Esophagus (tissue), 2 donors: Measurements from ENCODE around the gene PDZRN3. TPM values are rescaled to one million over a fixed set of nuclear protein-coding genes. Genes with fewer than 3 reads are reported as not detected.

ENCODE experiments used
- H3K27ac ChIP-seq, 2 donors: one replicate each; pipeline ENCODE4 v1.5.1; 2013; ENCODE audit warnings: low read depth in 2 of 2, mild to moderate bottlenecking in 2 of 2, inconsistent platforms in 1 of 2, low read length in 1 of 2, moderate library complexity in 1 of 2
- H3K27me3 ChIP-seq, 2 donors: one replicate each; pipeline ENCODE4 v1.6.1; 2013; ENCODE audit warnings: low read length in 2 of 2, control low read depth in 1 of 2, mild to moderate bottlenecking in 1 of 2; ENCODE audit not compliant: insufficient read depth in 2 of 2, control insufficient read depth in 1 of 2
- H3K36me3 ChIP-seq, 2 donors: one replicate each; pipeline ENCODE4 v1.6.1; 2013; ENCODE audit warnings: low read length in 1 of 2; ENCODE audit not compliant: control insufficient read depth in 2 of 2, insufficient read depth in 2 of 2
- H3K4me1 ChIP-seq, 2 donors: one replicate each; pipeline ENCODE4 v1.6.1; 2013; ENCODE audit warnings: low read length in 1 of 2; ENCODE audit not compliant: control insufficient read depth in 2 of 2, insufficient read depth in 2 of 2
- H3K4me3 ChIP-seq, 2 donors: one replicate each; pipeline ENCODE4 v1.5.1; 2013; ENCODE audit warnings: low read length in 2 of 2, mild to moderate bottlenecking in 2 of 2, low read depth in 1 of 2, moderate library complexity in 1 of 2
- H3K9me3 ChIP-seq, 2 donors: one replicate each; pipeline ENCODE4 v1.6.1; 2013; ENCODE audit warnings: mild to moderate bottlenecking in 2 of 2, low read depth in 1 of 2, low read length in 1 of 2, moderate library complexity in 1 of 2; ENCODE audit not compliant: control insufficient read depth in 2 of 2, insufficient read depth in 1 of 2
- WGBS, 2 donors: extraction: QIAGEN DNeasy Blood & Tissue Kit; methylation state at CpG; one replicate each; pipeline ENCODE4 v1.1.7; 2013; 5-methylcytosine and 5-hydroxymethylcytosine counted together
- polyA plus RNA-seq, 2 donors: library from polyadenylated mRNA; stranded (reverse); fragments of 200-250 nt; gene quantifications; one replicate each; pipeline ENCODE4 v1.2.3, GENCODE V29; 2013
- donor health status: healthy with polysubstance abuse.
- donor health status: Bipolar disorder and iron deficiency.

Gene PDZRN3
- polyA plus RNA-seq, 2 donors, result 13.9 to 17.2 TPM

DNA sequence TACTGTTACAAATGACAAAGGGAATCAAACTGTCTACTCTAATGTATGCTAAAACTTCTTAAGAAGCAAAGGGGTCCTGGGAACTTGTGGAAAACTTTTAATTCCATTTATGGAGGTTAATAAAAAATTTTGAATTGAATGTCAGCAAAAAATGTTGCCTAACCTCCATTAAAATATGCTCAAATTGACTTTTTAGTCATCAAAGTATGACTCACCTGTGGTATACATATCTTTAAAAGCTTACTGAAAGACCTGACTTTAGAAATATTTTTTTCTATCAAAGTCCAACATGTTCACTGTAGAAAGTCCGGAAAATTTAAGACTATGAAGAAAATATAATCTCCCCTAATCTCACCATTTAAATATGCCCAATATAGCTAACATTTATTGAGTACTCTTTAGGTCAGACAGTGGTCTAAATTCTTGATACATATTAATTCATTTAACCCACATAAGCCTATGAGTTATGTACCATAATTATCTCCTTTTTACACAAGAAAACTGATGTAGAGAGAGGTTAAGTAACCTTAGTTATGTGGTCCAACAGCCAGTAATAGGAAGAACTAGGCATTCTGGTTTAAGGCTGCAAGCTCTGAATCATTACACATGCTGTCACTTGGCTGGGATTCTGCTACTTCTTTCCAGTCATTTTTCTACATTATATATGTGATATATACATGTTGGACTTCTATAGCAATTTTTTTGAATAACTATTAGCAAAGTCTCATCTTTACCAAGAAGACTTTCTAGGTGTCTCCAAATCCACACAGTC, 83.6 kb downstream of the PDZRN3 start:
- 53 to 62% methylated on average over 1 of the region's 1 CpG for WGBS, 2 donors
- Histone ChIP-seq H3K36me3 (no peaks in the 10 kb centered on the region), H3K4me3 (no peak overlapping the region), H3K4me1 (no peaks in the 10 kb centered on the region), H3K27ac (no peak overlapping the region), H3K9me3 (no peaks in the 10 kb centered on the region), H3K27me3 (no peaks in the 10 kb centered on the region)

DNA sequence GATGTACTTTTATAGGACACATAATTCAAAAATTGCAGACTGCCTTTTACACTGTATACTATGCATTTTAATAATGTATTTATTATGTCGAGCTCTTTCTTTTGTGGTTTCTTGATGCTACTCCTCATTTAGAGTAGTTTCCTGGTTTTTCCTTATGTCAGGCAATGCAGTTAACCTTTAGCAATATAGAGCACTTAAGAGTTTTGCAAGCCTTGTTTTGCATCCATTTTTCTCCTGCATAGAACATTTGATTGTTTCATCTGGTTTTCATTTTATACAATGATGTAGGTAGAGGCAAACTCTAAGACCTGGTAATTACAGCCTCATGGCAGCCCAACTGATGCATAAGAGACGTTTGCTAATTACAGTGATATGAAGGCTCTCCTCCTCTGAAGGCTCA, 86.3 kb downstream of the PDZRN3 start:
- Histone ChIP-seq H3K4me3 (no peak overlapping the region), H3K4me1 (no peaks in the 10 kb centered on the region), H3K27ac (no peak overlapping the region), H3K27me3 (no peaks in the 10 kb centered on the region), H3K9me3 (no peaks in the 10 kb centered on the region), H3K36me3 (no peaks in the 10 kb centered on the region)
- WGBS, 2 donors, result 77 to 79% methylated on average over 2 of the region's 2 CpGs

DNA sequence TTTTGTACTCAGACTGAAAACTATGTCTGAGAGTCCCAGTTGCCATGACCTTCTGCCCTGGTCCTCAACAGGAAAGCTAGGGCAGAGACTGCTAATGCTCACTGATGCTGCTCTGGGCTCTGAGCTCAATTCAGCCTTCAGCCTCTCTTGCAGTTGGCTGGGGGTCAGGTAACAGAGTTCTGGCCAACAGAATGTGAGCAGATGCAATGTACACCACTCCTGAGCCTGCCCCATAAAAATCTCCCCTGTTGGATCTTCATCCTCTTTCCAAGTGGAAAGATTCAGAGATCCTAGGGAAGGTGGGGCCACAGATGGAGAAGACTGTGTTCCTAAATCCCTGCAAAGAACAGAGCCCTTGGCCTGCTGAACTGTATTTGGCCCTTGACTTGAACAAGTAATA, 87.8 kb downstream of the PDZRN3 start:
- Histone ChIP-seq H3K9me3 (no peaks in the 10 kb centered on the region), H3K4me1 (no peaks in the 10 kb centered on the region), H3K27ac (no peak overlapping the region), H3K27me3 (no peaks in the 10 kb centered on the region), H3K36me3 (no peaks in the 10 kb centered on the region), H3K4me3 (no peak overlapping the region)

DNA sequence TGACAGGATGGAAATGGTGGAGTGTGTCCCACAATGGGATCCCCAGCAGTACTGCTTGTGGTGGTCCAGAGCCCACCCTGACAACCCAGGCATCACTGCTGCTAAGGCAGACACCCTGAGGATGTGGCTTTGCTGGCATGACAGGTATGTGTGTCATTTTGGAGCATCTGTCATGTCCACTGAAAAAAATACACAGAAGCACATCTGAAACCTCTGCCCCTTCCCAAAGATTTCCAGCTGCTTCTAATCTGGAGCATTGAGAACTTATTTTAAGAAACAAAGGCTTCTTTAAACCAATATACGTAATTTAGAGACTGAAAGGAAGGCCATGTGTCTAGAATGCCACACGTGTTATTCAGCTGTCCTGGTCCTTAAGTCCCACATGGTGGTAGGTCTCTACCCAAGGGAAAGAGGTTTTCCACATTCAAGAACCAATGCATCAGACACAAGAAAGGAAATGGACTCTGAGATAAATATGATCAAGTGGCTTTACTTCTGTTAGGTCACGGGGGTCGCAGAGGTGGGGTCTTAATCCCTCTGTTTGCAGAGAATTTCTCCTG, 88.3 kb downstream of the PDZRN3 start:
- H3K4me3 ChIP-seq, result no peak overlapping the region
- no peaks in the 10 kb centered on the region for H3K4me1 ChIP-seq
- 86% methylated on average over 4 of the region's 4 CpGs for WGBS, 2 donors
- no peaks in the 10 kb centered on the region for H3K27me3 ChIP-seq
- H3K36me3 ChIP-seq, result no peaks in the 10 kb centered on the region
- no peak overlapping the region for H3K27ac ChIP-seq
- H3K9me3 ChIP-seq, result no peaks in the 10 kb centered on the region

DNA sequence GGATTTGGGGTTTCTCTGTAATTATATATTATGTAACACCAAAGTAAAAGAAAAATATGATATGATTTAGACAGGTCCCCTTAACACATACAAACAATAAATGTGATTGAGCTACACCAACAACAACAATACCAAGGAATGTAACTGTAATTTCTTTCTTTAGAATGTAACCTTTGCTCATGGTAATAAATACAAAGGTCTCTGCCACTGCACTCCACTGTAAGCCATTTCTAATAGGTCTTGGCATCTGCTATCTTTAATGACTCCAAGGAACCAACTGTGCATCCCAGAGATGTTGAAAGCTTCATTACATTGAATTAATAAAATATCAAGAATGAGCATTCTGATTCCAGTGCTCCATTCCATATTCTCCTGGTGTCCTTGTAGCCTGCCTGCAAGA, 88.8 kb downstream of the PDZRN3 start:
- H3K4me3 ChIP-seq, result no peak overlapping the region
- H3K27me3 ChIP-seq, result no peaks in the 10 kb centered on the region
- no peaks in the 10 kb centered on the region for H3K4me1 ChIP-seq
- no peaks in the 10 kb centered on the region for H3K9me3 ChIP-seq
- H3K27ac ChIP-seq, result no peak overlapping the region
- H3K36me3 ChIP-seq, result no peaks in the 10 kb centered on the region

DNA sequence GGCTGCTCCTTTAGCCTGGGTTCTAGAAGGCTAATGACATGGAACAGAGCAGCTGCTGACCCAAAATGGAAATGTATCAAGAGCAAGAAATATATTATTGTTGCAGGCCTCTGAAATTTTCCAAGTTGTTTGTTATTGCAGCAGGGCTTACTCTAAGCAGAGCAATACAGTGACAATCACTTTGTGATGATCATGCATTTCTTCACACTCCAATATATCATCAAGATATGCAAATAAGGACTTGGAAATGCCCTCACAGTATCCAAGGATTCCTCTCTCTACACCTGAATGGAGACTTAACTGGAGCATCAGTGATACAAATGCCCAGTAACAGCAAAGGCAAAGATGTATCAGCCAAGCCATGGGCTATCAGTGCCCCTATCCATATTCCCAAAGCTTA, 89.6 kb downstream of the PDZRN3 start:
- no peaks in the 10 kb centered on the region for H3K9me3 ChIP-seq
- no peaks in the 10 kb centered on the region for H3K27me3 ChIP-seq
- H3K27ac ChIP-seq, result no peak overlapping the region
- H3K4me1 ChIP-seq, result no peaks in the 10 kb centered on the region
- no peaks in the 10 kb centered on the region for H3K36me3 ChIP-seq
- H3K4me3 ChIP-seq, result no peak overlapping the region

DNA sequence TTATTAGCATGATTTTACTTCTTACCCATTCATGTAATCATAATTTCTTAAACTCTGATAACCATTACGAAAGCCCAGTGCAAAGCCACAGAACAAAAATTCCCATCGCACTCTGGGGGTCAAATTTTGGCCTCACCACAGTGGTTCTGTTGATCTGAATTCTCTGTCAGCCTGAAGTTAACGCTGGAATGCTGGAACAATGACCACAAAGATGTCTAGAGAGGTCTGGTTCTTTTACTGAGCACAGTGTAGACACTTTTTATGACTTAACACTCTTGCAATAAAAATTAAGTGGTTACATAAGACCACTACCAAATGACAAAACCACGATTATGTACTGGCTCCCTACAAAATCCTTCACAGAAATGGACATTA, 94.7 kb downstream of the PDZRN3 start:
- H3K27ac ChIP-seq, result no peak overlapping the region
- WGBS, 2 donors, result 65 to 74% methylated on average over 4 of the region's 4 CpGs
- H3K9me3 ChIP-seq, result no peaks in the 10 kb centered on the region
- H3K36me3 ChIP-seq, result peaks cover 0 to 4% of the 10 kb centered on the region in 2 donors
- H3K4me1 ChIP-seq, result peaks cover 2 to 4% of the 10 kb centered on the region in 2 donors
- H3K4me3 ChIP-seq, result no peak overlapping the region
- no peaks in the 10 kb centered on the region for H3K27me3 ChIP-seq

DNA sequence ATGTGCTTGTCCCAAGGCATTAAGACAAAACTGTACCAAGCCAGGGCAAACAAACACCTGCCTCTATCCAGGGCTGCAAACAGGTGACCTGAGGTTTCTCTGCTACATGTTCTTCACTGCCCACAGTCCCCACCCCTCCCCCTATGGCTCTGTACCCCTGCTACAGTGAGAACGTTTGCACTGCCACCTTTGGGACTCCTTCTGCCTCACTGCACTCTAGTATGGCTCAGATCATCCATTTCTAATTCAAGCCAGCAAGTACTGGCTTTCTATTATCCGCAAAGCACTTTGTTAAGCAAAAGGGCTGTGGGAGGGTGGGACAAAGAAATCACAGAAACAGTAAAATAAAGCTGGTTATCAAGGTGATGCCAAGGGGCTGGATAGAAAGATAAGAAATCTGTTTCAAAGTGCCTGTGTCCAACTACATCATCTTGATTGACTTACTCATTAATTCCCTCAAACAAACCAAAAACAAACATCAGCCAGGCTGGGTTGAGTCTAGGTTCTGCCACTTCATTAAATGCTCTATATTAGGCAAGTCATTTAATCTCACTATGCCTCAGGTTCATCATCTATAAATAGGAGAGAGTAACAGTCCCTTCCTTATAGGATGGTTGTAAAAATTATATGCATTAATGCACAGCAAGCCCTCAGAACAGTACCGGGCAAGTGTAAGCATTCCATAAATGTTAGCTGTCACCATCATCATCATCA, 95.3 kb downstream of the PDZRN3 start:
- Histone ChIP-seq H3K9me3 (no peaks in the 10 kb centered on the region), H3K27me3 (no peaks in the 10 kb centered on the region), H3K4me1 (peaks cover 2 to 4% of the 10 kb centered on the region in 2 donors), H3K36me3 (peaks cover 0 to 4% of the 10 kb centered on the region in 2 donors), H3K4me3 (no peak overlapping the region), H3K27ac (no peak overlapping the region)
- WGBS, 2 donors, result 57 to 61% methylated on average over 3 of the region's 3 CpGs

DNA sequence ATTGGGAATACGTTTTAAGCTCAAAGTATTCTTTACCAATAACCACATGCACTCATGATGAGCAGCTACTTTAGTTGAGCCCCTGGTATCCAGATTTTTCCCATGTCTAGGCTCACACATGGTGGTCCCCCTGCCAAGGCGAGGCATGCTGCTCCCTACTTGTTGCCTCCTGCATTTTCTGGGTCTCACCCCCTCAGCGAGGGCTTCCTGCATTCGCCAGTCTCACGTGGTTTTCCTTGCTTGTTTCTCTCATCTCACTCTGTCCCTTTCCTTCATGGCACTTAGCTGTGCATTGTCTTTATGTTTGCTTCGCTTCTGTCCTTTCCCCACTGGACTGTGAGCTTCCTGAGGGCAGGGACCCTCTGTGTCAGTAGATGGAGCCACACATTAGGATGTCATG, 99.2 kb downstream of the PDZRN3 start:
- H3K27me3 ChIP-seq, result no peaks in the 10 kb centered on the region
- H3K27ac ChIP-seq, result peak overlapping the region in 1 of 2 donors; percentile 42
- no peak overlapping the region for H3K4me3 ChIP-seq
- peaks cover 0 to 4% of the 10 kb centered on the region in 2 donors for H3K36me3 ChIP-seq
- H3K9me3 ChIP-seq, result no peaks in the 10 kb centered on the region
- 81 to 85% methylated on average over 6 of the region's 6 CpGs for WGBS, 2 donors
- peaks cover 2 to 6% of the 10 kb centered on the region in 2 donors for H3K4me1 ChIP-seq

DNA sequence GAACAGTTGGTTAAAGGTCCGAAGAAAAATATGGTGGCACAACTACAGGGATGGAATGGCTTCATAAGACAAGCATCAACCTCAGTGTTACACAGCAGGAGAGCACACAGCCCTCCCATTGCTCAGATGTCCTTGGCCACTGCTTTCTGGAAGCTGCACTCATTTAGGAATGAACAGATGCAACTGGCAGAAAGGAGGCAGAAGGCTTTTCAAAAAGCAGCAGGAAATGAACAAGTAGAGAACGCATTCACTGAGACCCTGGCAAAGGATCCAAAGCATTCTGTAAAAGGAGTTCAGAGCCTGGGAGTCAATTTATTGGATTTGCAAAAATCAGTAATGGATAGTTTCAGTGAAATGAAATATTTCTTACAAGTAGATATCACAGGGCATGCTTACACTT, 101.1 kb downstream of the PDZRN3 start:
- H3K27ac ChIP-seq, result no peak overlapping the region

More for the DNA sequence above, 101.1 kb downstream of the PDZRN3 start:
- peaks cover 0 to 4% of the 10 kb centered on the region in 2 donors for H3K36me3 ChIP-seq
- peaks cover 0 to 21% of the 10 kb centered on the region in 2 donors for H3K4me1 ChIP-seq
- no peaks in the 10 kb centered on the region for H3K27me3 ChIP-seq
- no peaks in the 10 kb centered on the region for H3K9me3 ChIP-seq
- H3K4me3 ChIP-seq, result no peak overlapping the region
- WGBS, 2 donors, result 72 to 80% methylated on average over 2 of the region's 2 CpGs
